Activated B cell treated with CpG ODN at 0.5 μM for 24 hours (primary cell): ENCODE results near the gene FCN1. TPM values are rescaled to one million over a fixed set of nuclear protein-coding genes. Genes with fewer than 3 reads are reported as not detected.

Experiments
- ATAC-seq: fragments of 200-7000 bp; cut with Tn5 transposase; one replicate; pipeline ENCODE4 v1.10.0; 2021; ENCODE audit warnings: low read depth, mild to moderate bottlenecking, moderate library complexity
- CTCF ChIA-PET: fragments of 350-600 bp; sonication (Branson Sonifier 250); formaldehyde crosslinking; loops from one replicate; lab custom pipeline; 2021; ENCODE audit warnings: antibody characterized with exemption; lab: Charles Lee
- POLR2A ChIA-PET: fragments of 350-600 bp; sonication (Branson Sonifier 250); formaldehyde crosslinking; loops from one replicate; lab custom pipeline; 2021; ENCODE audit warnings: antibody characterized with exemption; lab: Charles Lee
- DNase-seq: peaks from one replicate; pipeline ENCODE4 v3.0.0; 2022
- H3K27ac Mint-ChIP-seq: one replicate; pipeline ENCODE4 v1.8.0; 2020; ENCODE audit warnings: mixed read lengths
- H3K27me3 Mint-ChIP-seq: one replicate; pipeline ENCODE4 v1.8.0; 2021; ENCODE audit warnings: mixed read lengths
- H3K36me3 Mint-ChIP-seq: one replicate; pipeline ENCODE4 v1.8.0; 2021; ENCODE audit warnings: low read depth, mixed read lengths
- H3K4me1 Mint-ChIP-seq: one replicate; pipeline ENCODE4 v1.8.0; 2021; ENCODE audit warnings: mixed read lengths
- H3K4me3 Mint-ChIP-seq: one replicate; pipeline ENCODE4 v1.8.0; 2020; ENCODE audit warnings: mild to moderate bottlenecking, mixed read lengths
- H3K9me3 Mint-ChIP-seq: one replicate; pipeline ENCODE4 v1.8.0; 2020; ENCODE audit warnings: mixed read lengths
- intact Hi-C: fragments of 100-400 bp; cut with micrococcal nuclease; formaldehyde crosslinking; loops from one replicate; pipeline ENCODE4 v1.15.1; 2024
- total RNA-seq: library from RNA; stranded (reverse); gene quantifications from 2 replicates; pipeline ENCODE4 v1.2.3, GENCODE V29; 2022
- TF ChIP-seq, protein P1 (sequence below): fragments of 200-600 bp; IDR thresholded peaks from one replicate; pipeline ENCODE4 v1.8.0; 2022; ENCODE audit warnings: antibody characterized with exemption, mild to moderate bottlenecking

The FCN1 gene
- total RNA-seq, 1 donor from 2014 or later, result 0.44 TPM

DNA sequence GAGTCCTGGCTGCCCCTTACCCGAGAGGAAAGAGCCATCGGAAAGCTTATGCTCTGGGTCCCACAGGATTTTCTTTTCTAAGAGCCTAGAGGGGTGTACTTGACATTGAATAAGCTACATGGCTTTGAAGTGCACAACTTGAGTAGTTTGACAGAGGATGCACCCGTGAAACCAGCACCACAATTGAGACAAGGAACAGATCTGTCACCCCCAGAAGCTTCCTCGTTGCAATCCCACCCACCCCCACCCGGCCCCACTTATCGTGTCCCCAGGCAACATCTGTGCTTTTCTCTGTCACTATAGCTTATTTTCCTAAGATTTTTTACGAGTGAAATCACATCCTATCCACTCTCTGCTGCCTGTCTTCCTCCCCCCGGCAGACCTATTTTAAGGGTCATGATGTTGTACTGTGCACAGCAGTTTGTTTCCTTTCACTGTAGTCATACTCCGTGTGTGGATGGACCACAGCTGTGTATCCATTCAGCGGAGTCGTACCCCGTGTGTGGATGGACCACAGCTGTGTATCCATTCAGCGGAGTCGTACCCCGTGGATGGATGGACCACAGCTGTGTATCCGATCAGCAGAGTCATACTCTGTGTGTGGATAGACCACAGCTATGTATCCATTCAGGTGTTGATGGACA, 45.9 kb downstream of the FCN1 start:
- intact Hi-C loops, result no loop called here
- ChIA-PET POLR2A (interaction anchor here (0.6 kb wide), 1 partner anchor 627 kb away, joined by 8 read pairs; no protein-coding TSS in a partner anchor), CTCF (no interaction called here)
- peaks cover 7% of the 10 kb centered on the region for H3K9me3 Mint-ChIP-seq
- H3K4me3 Mint-ChIP-seq, result no peak overlapping the region
- no peaks in the 10 kb centered on the region for H3K36me3 Mint-ChIP-seq
- H3K4me1 Mint-ChIP-seq, result peaks cover 19% of the 10 kb centered on the region
- TF ChIP-seq, protein P1, sequence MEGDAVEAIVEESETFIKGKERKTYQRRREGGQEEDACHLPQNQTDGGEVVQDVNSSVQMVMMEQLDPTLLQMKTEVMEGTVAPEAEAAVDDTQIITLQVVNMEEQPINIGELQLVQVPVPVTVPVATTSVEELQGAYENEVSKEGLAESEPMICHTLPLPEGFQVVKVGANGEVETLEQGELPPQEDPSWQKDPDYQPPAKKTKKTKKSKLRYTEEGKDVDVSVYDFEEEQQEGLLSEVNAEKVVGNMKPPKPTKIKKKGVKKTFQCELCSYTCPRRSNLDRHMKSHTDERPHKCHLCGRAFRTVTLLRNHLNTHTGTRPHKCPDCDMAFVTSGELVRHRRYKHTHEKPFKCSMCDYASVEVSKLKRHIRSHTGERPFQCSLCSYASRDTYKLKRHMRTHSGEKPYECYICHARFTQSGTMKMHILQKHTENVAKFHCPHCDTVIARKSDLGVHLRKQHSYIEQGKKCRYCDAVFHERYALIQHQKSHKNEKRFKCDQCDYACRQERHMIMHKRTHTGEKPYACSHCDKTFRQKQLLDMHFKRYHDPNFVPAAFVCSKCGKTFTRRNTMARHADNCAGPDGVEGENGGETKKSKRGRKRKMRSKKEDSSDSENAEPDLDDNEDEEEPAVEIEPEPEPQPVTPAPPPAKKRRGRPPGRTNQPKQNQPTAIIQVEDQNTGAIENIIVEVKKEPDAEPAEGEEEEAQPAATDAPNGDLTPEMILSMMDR, result no peak
- ATAC-seq (no peak), DNase-seq (no peak)
- peaks cover 6% of the 10 kb centered on the region for H3K27me3 Mint-ChIP-seq
- H3K27ac Mint-ChIP-seq, result no peak overlapping the region

DNA sequence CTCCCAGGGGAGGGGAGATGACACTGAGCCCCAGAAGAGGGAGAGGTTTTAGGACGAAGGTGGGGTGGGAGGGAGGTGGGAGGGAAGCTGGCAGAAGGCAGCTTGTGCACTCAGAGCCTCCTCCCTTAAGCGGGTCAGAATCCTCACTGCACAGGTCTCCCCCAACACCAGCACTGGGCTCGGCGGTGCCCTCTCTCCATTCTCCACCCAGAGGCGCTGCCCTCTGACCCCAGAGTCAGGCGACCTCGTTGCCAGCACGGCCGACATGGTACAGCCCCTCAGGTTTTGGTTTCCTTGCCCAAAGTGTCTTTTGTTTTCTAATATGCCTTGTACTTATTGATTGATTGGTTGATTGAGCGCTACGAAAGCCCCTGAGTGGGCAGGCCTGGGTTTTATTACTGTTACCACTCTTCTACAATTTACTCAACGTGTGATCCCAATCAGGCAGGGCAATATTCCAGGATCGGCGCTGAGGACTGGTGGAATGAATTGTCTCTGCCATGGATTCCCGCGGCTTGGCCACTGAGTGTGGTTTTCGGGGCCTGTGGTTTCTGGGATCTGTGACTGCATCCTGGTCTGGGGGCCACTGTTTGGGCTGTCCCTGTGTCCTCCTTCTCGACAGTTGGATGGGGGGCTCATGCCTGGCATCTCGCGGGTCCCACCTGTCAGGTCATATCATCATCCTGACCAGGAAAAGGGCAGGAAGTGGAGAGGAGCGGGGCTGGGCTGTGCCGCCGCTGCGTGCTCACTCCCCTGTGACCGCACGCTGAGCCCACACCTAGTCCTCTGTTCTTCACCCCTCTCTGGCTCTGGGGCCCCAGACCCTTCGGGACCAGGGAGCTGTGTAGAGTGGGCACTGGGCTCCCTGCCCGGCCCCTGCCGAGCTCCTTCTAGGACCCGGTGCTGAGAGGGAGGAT, 46.7 kb downstream of the FCN1 start:
- no peaks in the 10 kb centered on the region for H3K36me3 Mint-ChIP-seq
- H3K4me3 Mint-ChIP-seq, result no peak overlapping the region
- H3K9me3 Mint-ChIP-seq, result peaks cover 7% of the 10 kb centered on the region
- H3K27me3 Mint-ChIP-seq, result peaks cover 6% of the 10 kb centered on the region
- H3K27ac Mint-ChIP-seq, result no peak overlapping the region
- no peak for ATAC-seq
- TF ChIP-seq, protein P1, result no peak
- peaks cover 19% of the 10 kb centered on the region for H3K4me1 Mint-ChIP-seq
- POLR2A ChIA-PET, result no interaction called here
- intact Hi-C loops, result no loop called here
- CTCF ChIA-PET, result no interaction called here
- DNase-seq, result no peak

DNA sequence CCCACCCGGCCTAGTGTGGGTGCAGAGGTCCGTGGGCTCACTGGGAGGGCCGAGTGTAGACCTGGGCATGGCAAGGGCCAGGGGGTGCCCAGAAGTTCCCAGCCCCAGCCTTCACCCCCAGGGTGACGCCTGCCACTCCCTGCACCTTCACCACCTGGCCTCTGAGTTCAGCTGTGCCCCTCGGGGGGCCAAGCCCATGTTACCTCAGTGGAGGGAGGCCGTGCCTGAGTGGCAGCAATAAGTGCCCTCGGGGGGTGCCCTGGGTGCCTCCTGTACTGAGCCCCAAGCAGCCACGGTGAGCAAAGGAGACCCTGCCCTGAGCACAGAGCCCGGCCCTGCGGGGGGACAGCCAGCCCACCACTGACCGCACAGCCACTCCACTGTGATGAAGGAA, 47.4 kb downstream of the FCN1 start:
- POLR2A ChIA-PET, result no interaction called here
- Mint-ChIP-seq H3K4me1 (peaks cover 19% of the 10 kb centered on the region), H3K36me3 (no peaks in the 10 kb centered on the region), H3K4me3 (no peak overlapping the region), H3K27ac (no peak overlapping the region), H3K27me3 (peaks cover 6% of the 10 kb centered on the region), H3K9me3 (peaks cover 7% of the 10 kb centered on the region)
- no peak for DNase-seq
- TF ChIP-seq, protein P1, result no peak
- intact Hi-C loops, result no loop called here
- ATAC-seq, result no peak
- CTCF ChIA-PET, result no interaction called here

DNA sequence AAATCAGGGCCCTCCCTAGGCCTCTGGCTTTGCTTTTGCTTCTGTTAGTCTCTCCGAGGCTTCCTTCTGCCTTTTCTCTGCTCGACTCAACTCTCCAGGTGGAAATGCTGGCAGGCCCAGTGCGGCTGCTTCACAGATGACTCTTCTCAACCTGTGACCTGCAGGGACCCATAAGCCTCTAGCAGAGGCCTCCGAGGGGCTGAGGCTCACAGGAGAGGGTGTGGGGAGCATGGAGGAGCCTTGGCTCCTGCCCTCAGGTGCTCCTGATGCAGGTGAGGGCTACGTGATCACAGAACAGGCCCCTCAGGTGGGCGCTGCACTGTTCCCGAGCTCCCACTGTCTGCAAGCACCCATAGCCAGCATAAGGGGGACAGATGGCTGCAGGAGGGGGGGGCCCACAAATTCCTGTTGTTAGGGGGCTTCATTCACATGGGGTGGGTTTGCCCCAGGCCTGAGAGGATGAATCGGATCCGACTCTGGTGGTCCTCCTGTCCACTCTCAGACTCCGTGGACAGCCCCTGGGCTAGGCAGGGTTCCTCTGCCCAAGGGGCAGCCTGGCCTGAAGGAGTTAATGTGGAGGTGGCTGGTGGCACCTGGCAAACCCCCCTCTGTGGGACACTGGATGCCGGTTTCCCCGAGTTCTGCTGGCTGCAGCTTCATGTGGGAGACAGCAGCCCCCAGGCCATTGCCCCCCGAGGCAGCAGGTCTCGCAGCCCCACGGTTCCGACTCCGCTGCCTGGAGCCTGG, 48.0 kb downstream of the FCN1 start:
- ChIA-PET CTCF (no interaction called here), POLR2A (no interaction called here)
- Mint-ChIP-seq H3K36me3 (no peaks in the 10 kb centered on the region), H3K27me3 (peaks cover 6% of the 10 kb centered on the region), H3K27ac (no peak overlapping the region), H3K4me3 (no peak overlapping the region), H3K9me3 (peaks cover 7% of the 10 kb centered on the region), H3K4me1 (peaks cover 19% of the 10 kb centered on the region)
- intact Hi-C loops, result no loop called here
- TF ChIP-seq, protein P1, result no peak
- DNase-seq (no peak), ATAC-seq (no peak)
